Measurements from ENCODE around the gene UHMK1.

Gene UHMK1

DNA sequence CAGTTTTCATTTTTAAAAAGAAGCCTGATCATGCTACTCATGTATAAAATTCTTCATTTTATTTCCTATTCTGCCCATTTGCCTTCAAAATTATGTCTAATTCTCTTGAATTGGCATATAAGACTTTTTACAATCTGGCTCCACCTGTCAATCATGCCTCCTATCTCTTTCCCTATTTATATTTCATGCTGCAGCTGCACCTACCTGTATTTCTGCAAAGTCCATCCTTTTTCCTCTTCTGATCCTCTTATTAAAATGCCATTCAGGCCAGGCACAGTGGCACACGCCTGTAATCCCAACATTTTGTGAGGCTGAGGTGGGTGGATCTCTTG is 33.3 kb downstream of the UHMK1 start:
- TF ChIP-seq, protein P1, sequence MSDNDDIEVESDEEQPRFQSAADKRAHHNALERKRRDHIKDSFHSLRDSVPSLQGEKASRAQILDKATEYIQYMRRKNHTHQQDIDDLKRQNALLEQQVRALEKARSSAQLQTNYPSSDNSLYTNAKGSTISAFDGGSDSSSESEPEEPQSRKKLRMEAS (IDR thresholded peaks at IDR 0.05; ENCODE audit: low read depth, low read length): no peak
- TF ChIP-seq, protein P2, sequence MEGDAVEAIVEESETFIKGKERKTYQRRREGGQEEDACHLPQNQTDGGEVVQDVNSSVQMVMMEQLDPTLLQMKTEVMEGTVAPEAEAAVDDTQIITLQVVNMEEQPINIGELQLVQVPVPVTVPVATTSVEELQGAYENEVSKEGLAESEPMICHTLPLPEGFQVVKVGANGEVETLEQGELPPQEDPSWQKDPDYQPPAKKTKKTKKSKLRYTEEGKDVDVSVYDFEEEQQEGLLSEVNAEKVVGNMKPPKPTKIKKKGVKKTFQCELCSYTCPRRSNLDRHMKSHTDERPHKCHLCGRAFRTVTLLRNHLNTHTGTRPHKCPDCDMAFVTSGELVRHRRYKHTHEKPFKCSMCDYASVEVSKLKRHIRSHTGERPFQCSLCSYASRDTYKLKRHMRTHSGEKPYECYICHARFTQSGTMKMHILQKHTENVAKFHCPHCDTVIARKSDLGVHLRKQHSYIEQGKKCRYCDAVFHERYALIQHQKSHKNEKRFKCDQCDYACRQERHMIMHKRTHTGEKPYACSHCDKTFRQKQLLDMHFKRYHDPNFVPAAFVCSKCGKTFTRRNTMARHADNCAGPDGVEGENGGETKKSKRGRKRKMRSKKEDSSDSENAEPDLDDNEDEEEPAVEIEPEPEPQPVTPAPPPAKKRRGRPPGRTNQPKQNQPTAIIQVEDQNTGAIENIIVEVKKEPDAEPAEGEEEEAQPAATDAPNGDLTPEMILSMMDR (IDR thresholded peaks at IDR 0.05; ENCODE audit: low read depth, low read length): no peak
- TF ChIP-seq MYC (IDR thresholded peaks at IDR 0.05; ENCODE audit: low read depth, low read length) (no peak), POLR2A (IDR thresholded peaks at IDR 0.05; ENCODE audit: extremely low read depth, insufficient read length) (no peak)
- DNase-seq (ENCODE audit: low read depth): no peak
- no peak overlapping the region for H3K4me3 ChIP-seq (ENCODE audit: low read depth, low read length)

DNA sequence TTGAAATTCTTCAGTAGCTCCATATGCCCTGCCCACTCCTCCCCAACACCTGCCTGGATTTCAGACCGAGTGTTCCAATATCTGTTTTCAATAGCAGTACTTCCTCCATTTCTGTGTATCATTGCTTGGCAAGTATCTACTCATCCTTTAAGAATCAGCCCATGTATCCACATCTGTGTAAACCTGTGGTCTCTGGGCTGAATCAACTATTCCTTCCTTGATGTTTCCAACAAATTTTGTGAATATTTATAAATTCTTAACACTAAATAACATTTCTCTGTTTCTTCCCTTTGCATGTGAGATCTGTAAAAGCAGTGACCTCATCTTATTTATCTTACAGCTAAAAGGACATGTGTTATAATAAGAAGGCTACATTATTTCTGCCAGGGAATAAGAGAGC is 37.9 kb downstream of the UHMK1 start:
- no peak for DNase-seq (ENCODE audit: low read depth)
- TF ChIP-seq, protein P1 (IDR thresholded peaks at IDR 0.05; ENCODE audit: low read depth, low read length): no peak
- TF ChIP-seq, protein P2 (IDR thresholded peaks at IDR 0.05; ENCODE audit: low read depth, low read length): no peak
- no peak for TF ChIP-seq POLR2A (IDR thresholded peaks at IDR 0.05; ENCODE audit: extremely low read depth, insufficient read length)
- no peak for TF ChIP-seq MYC (IDR thresholded peaks at IDR 0.05; ENCODE audit: low read depth, low read length)
- H3K4me3 ChIP-seq (ENCODE audit: low read depth, low read length): no peak overlapping the region

DNA sequence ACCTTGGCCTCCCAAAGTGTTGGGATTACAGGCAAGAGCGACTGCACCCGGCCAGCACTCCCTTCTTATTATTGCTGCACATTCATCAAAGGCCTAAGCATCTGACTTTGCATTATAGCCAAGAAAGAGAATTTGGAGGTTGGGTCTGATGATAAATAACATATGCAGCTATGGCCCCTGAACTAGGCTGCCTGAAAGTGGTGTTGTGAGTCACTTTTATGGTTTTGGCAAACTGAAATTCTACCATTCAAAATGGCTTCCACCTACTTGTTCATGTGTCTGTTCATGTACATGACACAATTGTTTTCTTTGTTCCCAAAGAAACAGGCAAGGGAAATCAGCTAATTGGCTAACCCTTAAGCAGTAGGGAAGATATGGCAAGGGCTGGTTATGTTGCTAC is 38.9 kb downstream of the UHMK1 start:
- no peak for DNase-seq (ENCODE audit: low read depth)

DNA sequence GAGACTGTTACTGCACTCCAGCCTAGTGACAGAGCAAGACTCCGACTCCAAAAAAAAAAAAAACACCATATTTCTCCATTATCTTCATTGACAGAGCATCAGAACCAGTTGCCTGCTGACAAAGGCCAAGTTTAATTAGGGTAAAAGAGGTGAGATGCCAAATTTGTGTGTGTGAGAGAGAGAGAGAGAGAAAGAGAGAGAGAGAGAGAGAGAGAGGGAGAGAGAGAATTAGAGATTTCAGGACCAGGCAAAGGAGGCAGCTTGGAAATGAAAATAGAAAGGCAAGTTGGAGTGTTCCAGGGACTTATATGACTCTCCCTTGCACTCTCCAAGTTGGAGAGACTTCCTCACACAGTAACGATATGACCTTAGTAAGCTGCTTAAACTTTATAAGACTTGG is 39.6 kb downstream of the UHMK1 start:
- TF ChIP-seq, protein P1 (IDR thresholded peaks at IDR 0.05; ENCODE audit: low read depth, low read length): no peak
- TF ChIP-seq, protein P2 (IDR thresholded peaks at IDR 0.05; ENCODE audit: low read depth, low read length): no peak
- TF ChIP-seq MYC (IDR thresholded peaks at IDR 0.05; ENCODE audit: low read depth, low read length): no peak
- no peak for TF ChIP-seq POLR2A (IDR thresholded peaks at IDR 0.05; ENCODE audit: extremely low read depth, insufficient read length)
- DNase-seq (ENCODE audit: low read depth): no peak
- H3K4me3 ChIP-seq (ENCODE audit: low read depth, low read length): no peak overlapping the region

More for the DNA sequence above, 38.9 kb downstream of the UHMK1 start:
- no peak overlapping the region for H3K4me3 ChIP-seq (ENCODE audit: low read depth, low read length)
- TF ChIP-seq POLR2A (IDR thresholded peaks at IDR 0.05; ENCODE audit: extremely low read depth, insufficient read length): no peak
- TF ChIP-seq, protein P2 (IDR thresholded peaks at IDR 0.05; ENCODE audit: low read depth, low read length): no peak
- TF ChIP-seq, protein P1 (IDR thresholded peaks at IDR 0.05; ENCODE audit: low read depth, low read length): no peak
- TF ChIP-seq MYC (IDR thresholded peaks at IDR 0.05; ENCODE audit: low read depth, low read length): no peak

DNA sequence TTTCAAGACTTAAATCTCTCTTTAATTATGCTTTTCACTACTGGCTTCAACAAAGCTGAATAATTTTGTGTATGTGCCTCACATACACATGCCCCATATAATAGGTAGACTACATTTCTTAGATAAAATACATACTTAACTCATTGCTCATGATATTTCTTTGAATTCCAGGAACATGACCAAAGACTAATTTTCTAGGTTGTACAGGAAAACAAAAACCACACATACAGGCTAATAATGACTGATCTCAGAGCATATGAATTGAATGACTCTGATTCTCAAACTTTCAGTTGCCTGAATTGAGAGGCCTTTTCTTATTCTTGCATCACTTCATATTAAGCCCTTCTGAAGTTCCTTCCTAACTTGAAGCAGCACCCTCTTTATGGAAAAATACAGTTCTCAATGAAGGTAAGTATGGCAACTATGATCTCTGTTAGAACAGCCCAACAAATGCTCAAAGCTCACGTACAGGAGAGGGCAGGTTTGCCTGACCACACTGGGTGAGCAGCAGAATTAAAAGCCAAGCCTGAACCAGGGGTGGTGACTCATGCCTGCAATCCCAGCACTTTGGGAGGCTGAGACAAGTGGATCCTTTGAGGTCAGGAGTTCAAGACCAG is 41.3 kb downstream of the UHMK1 start:
- TF ChIP-seq, protein P1 (IDR thresholded peaks at IDR 0.05; ENCODE audit: low read depth, low read length): no peak
- TF ChIP-seq, protein P2 (IDR thresholded peaks at IDR 0.05; ENCODE audit: low read depth, low read length): no peak
- TF ChIP-seq MYC (IDR thresholded peaks at IDR 0.05; ENCODE audit: low read depth, low read length): no peak
- no peak for TF ChIP-seq POLR2A (IDR thresholded peaks at IDR 0.05; ENCODE audit: extremely low read depth, insufficient read length)
- no peak overlapping the region for H3K4me3 ChIP-seq (ENCODE audit: low read depth, low read length)
- DNase-seq (ENCODE audit: low read depth): no peak
